PC-3 (cell line): ENCODE results near the gene MINDY1. TPM values are rescaled to one million over a fixed set of nuclear protein-coding genes. Genes with fewer than 3 reads are reported as not detected.
A peak's percentile ranks its signal among the peaks of the same experiment; 100 is the strongest.

Experiments used
- ATAC-seq: fragments of 200-7000 bp; cut with Tn5 transposase; 2 replicates; pipeline ENCODE4 v1.9.1; 2020; ENCODE audit warnings: mild to moderate bottlenecking, moderate library complexity
- BruUV-seq: library from RNA; stranded (reverse); fragments of 400-500 nt; replicated peaks from 2 replicates; lab custom pipeline; 2021; lab: Mats Ljungman, UMichigan
- CTCF ChIA-PET: fragments of 300-600 bp; sonication (Branson Sonifier 250); formaldehyde crosslinking; loops from one replicate; lab custom pipeline; 2022; ENCODE audit warnings: antibody characterized with exemption; lab: Charles Lee
- POLR2A ChIA-PET: fragments of 300-600 bp; sonication (Branson Sonifier 250); formaldehyde crosslinking; loops from one replicate; lab custom pipeline; 2022; ENCODE audit warnings: antibody characterized with exemption; ENCODE audit not compliant: unreplicated experiment; lab: Charles Lee
- DNase-seq: peaks from one replicate; pipeline ENCODE4 v3.0.0-alpha.2; 2015
- H2AFZ ChIP-seq: fragments of 300-600 bp; sonication (generic); 2 replicates; pipeline ENCODE4 v1.6.0; 2016; ENCODE audit warnings: antibody characterized with exemption, low read length
- H3F3A ChIP-seq: fragments of 300-600 bp; sonication (generic); one replicate; pipeline ENCODE4 v1.6.0; 2017; ENCODE audit warnings: antibody characterized with exemption, low read length, control low read depth, mild to moderate bottlenecking; ENCODE audit not compliant: unreplicated experiment
- H3K27ac ChIP-seq: fragments of 300-600 bp; sonication (generic); 2 replicates; pipeline ENCODE4 v1.5.1; 2016; ENCODE audit warnings: mild to moderate bottlenecking, low read length
- H3K27me3 ChIP-seq: fragments of 300-600 bp; sonication (generic); 2 replicates; pipeline ENCODE4 v1.6.1; 2016; ENCODE audit warnings: low read length, mixed read lengths
- H3K36me3 ChIP-seq: fragments of 300-600 bp; sonication (generic); 2 replicates; pipeline ENCODE4 v1.6.1; 2016; ENCODE audit warnings: low read depth, mixed run types, low read length, mixed read lengths
- H3K4me1 ChIP-seq: fragments of 300-600 bp; sonication (generic); 2 replicates; pipeline ENCODE4 v1.5.1; 2016; ENCODE audit warnings: low read length; ENCODE audit not compliant: insufficient read depth
- H3K4me2 ChIP-seq: fragments of 300-600 bp; sonication (generic); 2 replicates; pipeline ENCODE4 v1.6.0; 2016; ENCODE audit warnings: low read length
- H3K4me3 ChIP-seq: fragments of 300-600 bp; sonication (generic); 2 replicates; pipeline ENCODE4 v1.5.1; 2016; ENCODE audit warnings: mild to moderate bottlenecking, low read length, mixed read lengths
- H3K79me2 ChIP-seq: fragments of 300-600 bp; sonication (generic); 2 replicates; pipeline ENCODE4 v1.6.1; 2017; ENCODE audit warnings: low read length, mixed read lengths
- H3K9ac ChIP-seq: fragments of 300-600 bp; sonication (generic); 2 replicates; pipeline ENCODE4 v1.6.0; 2016; ENCODE audit warnings: mild to moderate bottlenecking, low read length
- H3K9me2 ChIP-seq: fragments of 300-600 bp; sonication (generic); replicated peaks from 2 replicates; pipeline ENCODE4 v1.6.1; 2016; ENCODE audit warnings: mixed run types, low read length, mixed read lengths
- H3K9me3 ChIP-seq: fragments of 300-600 bp; sonication (generic); 2 replicates; pipeline ENCODE4 v1.6.1; 2016; ENCODE audit warnings: low read length, mixed read lengths
- H4K20me1 ChIP-seq: fragments of 300-600 bp; sonication (generic); 2 replicates; pipeline ENCODE4 v1.6.1; 2016; ENCODE audit warnings: low read length, mixed read lengths
- CTCF ChIP-seq: fragments of 300-600 bp; sonication (generic); conservative IDR thresholded peaks from 2 replicates; pipeline ENCODE4 v1.5.1; 2017; ENCODE audit warnings: antibody characterized with exemption, low read depth, mild to moderate bottlenecking, low read length
- EZH2 ChIP-seq: fragments of 300-600 bp; sonication (generic); IDR thresholded peaks from one replicate; pipeline ENCODE4 v1.6.1; 2017; ENCODE audit warnings: antibody characterized with exemption, mild to moderate bottlenecking, low read length; ENCODE audit not compliant: unreplicated experiment
- EZH2phosphoT487 ChIP-seq: fragments of 300-600 bp; sonication (generic); IDR thresholded peaks from 2 replicates; pipeline ENCODE4 v1.6.1; 2018; ENCODE audit warnings: mild to moderate bottlenecking, antibody characterized with exemption, low read length, borderline replicate concordance
- intact Hi-C: fragments of 100-400 bp; cut with micrococcal nuclease; formaldehyde crosslinking; loops from 2 replicates; pipeline ENCODE4 v1.9.0; 2023
- total RNA-seq: library from RNA; depleted of rRNA; stranded (reverse); fragments of >200 nt; gene quantifications from 2 replicates; pipeline ENCODE4 v1.2.3, GENCODE V29; 2014

MINDY1 gene
- total RNA-seq, 1 experiment from 2014 or later, result 6.3 TPM

GRCh38 chr1:150970808-150971582, 35.7 kb downstream of the MINDY1 start:
- ChIA-PET CTCF (no interaction called here), POLR2A (no interaction called here)
- intact Hi-C loops, result loop anchor here (2.0 kb wide), 1 partner anchor 14 kb away; no protein-coding TSS in a partner anchor
- H3K27me3 ChIP-seq, result no peaks in the 10 kb centered on the region
- peak overlapping the region; percentile 99 for H3K4me2 ChIP-seq
- no TSS peak for BruUV-seq
- no peak for DNase-seq
- H3K4me1 ChIP-seq, result peaks cover 29% of the 10 kb centered on the region
- no peak for ATAC-seq
- peaks cover 31% of the 10 kb centered on the region for H3K36me3 ChIP-seq
- no peak overlapping the region for H2AFZ ChIP-seq
- TF ChIP-seq EZH2phosphoT487 (no peak), EZH2 (no peak), CTCF (no peak)
- H3F3A ChIP-seq, result no peaks in the 10 kb centered on the region
- H3K4me3 ChIP-seq, result no peak overlapping the region; the same call in 1 of the 2 replicates
- H4K20me1 ChIP-seq, result peaks cover 26% of the 10 kb centered on the region
- H3K27ac ChIP-seq, result no peak overlapping the region
- no peaks in the 10 kb centered on the region for H3K9me3 ChIP-seq
- H3K9me2 ChIP-seq, result no peaks in the 10 kb centered on the region
- peaks cover 63% of the 10 kb centered on the region for H3K79me2 ChIP-seq
- H3K9ac ChIP-seq, result no peak overlapping the region

GRCh38 chr1:150969626-150970025, 37.1 kb downstream of the MINDY1 start:
- H3K4me3 ChIP-seq, result no peak overlapping the region
- peaks cover 63% of the 10 kb centered on the region for H3K79me2 ChIP-seq
- ChIA-PET POLR2A (no interaction called here), CTCF (no interaction called here)
- peaks cover 42% of the 10 kb centered on the region for H3K36me3 ChIP-seq
- H2AFZ ChIP-seq, result no peak overlapping the region
- H3K9me2 ChIP-seq, result no peaks in the 10 kb centered on the region
- H3K27me3 ChIP-seq, result no peaks in the 10 kb centered on the region
- H3K9me3 ChIP-seq, result no peaks in the 10 kb centered on the region
- intact Hi-C loops, result loop anchor here (2.0 kb wide), 1 partner anchor 13 kb away; no protein-coding TSS in a partner anchor
- H4K20me1 ChIP-seq, result peaks cover 26% of the 10 kb centered on the region
- H3F3A ChIP-seq, result no peaks in the 10 kb centered on the region
- no peak overlapping the region for H3K4me2 ChIP-seq
- no peak for DNase-seq
- peaks cover 29% of the 10 kb centered on the region for H3K4me1 ChIP-seq
- BruUV-seq, result no TSS peak
- H3K27ac ChIP-seq, result no peak overlapping the region
- H3K9ac ChIP-seq, result no peak overlapping the region
- no peak for ATAC-seq
- TF ChIP-seq EZH2, result no peak
- TF ChIP-seq EZH2phosphoT487, result no peak
- TF ChIP-seq CTCF, result no peak

- H3K9me2 ChIP-seq, result no peaks in the 10 kb centered on the region
- H3K9ac ChIP-seq, result no peak overlapping the region
- no TSS peak for BruUV-seq
- ChIA-PET POLR2A (interaction anchor here (0.6 kb wide), 1 partner anchor 11 kb away, joined by 4 read pairs; no protein-coding TSS in a partner anchor), CTCF (no interaction called here)
- H3K4me3 ChIP-seq, result no peak overlapping the region
- H4K20me1 ChIP-seq, result peaks cover 26% of the 10 kb centered on the region
- H3F3A ChIP-seq, result no peaks in the 10 kb centered on the region
- intact Hi-C loops, result no loop called here
- H3K36me3 ChIP-seq, result peaks cover 53% of the 10 kb centered on the region
- H2AFZ ChIP-seq, result no peak overlapping the region
- H3K79me2 ChIP-seq, result peaks cover 55% of the 10 kb centered on the region
- no peak overlapping the region for H3K4me2 ChIP-seq
- ATAC-seq, result no peak
- TF ChIP-seq EZH2 (no peak), CTCF (no peak), EZH2phosphoT487 (no peak)
- peaks cover 29% of the 10 kb centered on the region for H3K4me1 ChIP-seq
- H3K27me3 ChIP-seq, result no peaks in the 10 kb centered on the region
- no peak overlapping the region for H3K27ac ChIP-seq
- no peak for DNase-seq
- H3K9me3 ChIP-seq, result no peaks in the 10 kb centered on the region
Measured at GRCh38 chr1:150968491-150968890, 38.2 kb downstream of the MINDY1 start.
